ENCODE data around the gene CHRM4. TPM values are rescaled to one million over a fixed set of nuclear protein-coding genes. Genes with fewer than 3 reads are reported as not detected.

The CHRM4 gene
- total RNA-seq, 3 donors from 2014 or later (not counting 1 experiment from before 2014, with no cell fraction given) = 2.2 to 6.5 (median 3.7) TPM

GRCh38 chr11:46367244-46367915 lies 24.2 kb downstream of the CHRM4 start:
- intact Hi-C loops (cut with micrococcal nuclease) = loop anchor here (1.0 kb wide), 2 partner anchors 15 to 20 kb away; partner anchors contain the start of gene DGKZ
- TF ChIP-seq CTCF (IDR thresholded peaks at IDR 0.05) = peak; percentile 98
- peaks cover 57% of the 10 kb centered on the region for H3K4me1 ChIP-seq (ENCODE audit: control insufficient read depth, insufficient read depth, low read length)
- Mint-ChIP-seq H3K4me1 (peaks cover 33 to 61% of the 10 kb centered on the region in 2 donors), H3K27me3 (ENCODE audit: low read depth in 2 of 2) (no peaks in the 10 kb centered on the region), H3K9me3 (no peaks in the 10 kb centered on the region), H3K4me3 (peak overlapping the region; percentile 6), H3K36me3 (no peaks in the 10 kb centered on the region), H3K27ac (peak overlapping the region; percentile 23 to 57)
- H3K9me3 ChIP-seq (ENCODE audit: control insufficient read depth, insufficient read depth, low read length) = no peaks in the 10 kb centered on the region
- WGBS (ENCODE audit: insufficient coverage) = 36% methylated on average over 27 of the region's 32 CpGs
- H3K36me3 ChIP-seq (ENCODE audit: control insufficient read depth, insufficient read depth, low read length) = peaks cover 69% of the 10 kb centered on the region
- peak; percentile 80 to 87 (median 83) for ATAC-seq
- H3K27ac ChIP-seq (ENCODE audit: low read length) = no peak overlapping the region
- H3K27me3 ChIP-seq (ENCODE audit: control insufficient read depth, insufficient read depth, low read length) = no peaks in the 10 kb centered on the region
- DNase-seq = peak; percentile 76 to 88
- H3K4me3 ChIP-seq (ENCODE audit: low read length) = no peak overlapping the region

- H3K27me3 Mint-ChIP-seq (ENCODE audit: low read depth in 2 of 2) = no peaks in the 10 kb centered on the region
- DNase-seq (no peak), ATAC-seq (no peak)
- no peaks in the 10 kb centered on the region for H3K9me3 Mint-ChIP-seq
- no peak overlapping the region for H3K4me3 Mint-ChIP-seq
- no peak for TF ChIP-seq CTCF (IDR thresholded peaks at IDR 0.05)
- no peaks in the 10 kb centered on the region for H3K27me3 ChIP-seq (ENCODE audit: control insufficient read depth, insufficient read depth, low read length)
- no peak overlapping the region for H3K27ac ChIP-seq (ENCODE audit: low read length)
- H3K4me1 Mint-ChIP-seq = peaks cover 37 to 68% of the 10 kb centered on the region in 2 donors
- 91% methylated on average over 31 of the region's 31 CpGs for WGBS (ENCODE audit: insufficient coverage)
- peaks cover 63% of the 10 kb centered on the region for H3K4me1 ChIP-seq (ENCODE audit: control insufficient read depth, insufficient read depth, low read length)
- H3K27ac Mint-ChIP-seq = peak overlapping the region in 1 of 2 donors; percentile 57
- H3K4me3 ChIP-seq (ENCODE audit: low read length) = no peak overlapping the region
- H3K9me3 ChIP-seq (ENCODE audit: control insufficient read depth, insufficient read depth, low read length) = no peaks in the 10 kb centered on the region
- peaks cover 62% of the 10 kb centered on the region for H3K36me3 ChIP-seq (ENCODE audit: control insufficient read depth, insufficient read depth, low read length)
- no peaks in the 10 kb centered on the region for H3K36me3 Mint-ChIP-seq
- intact Hi-C loops (cut with micrococcal nuclease) = loop anchor here (1.0 kb wide), 2 partner anchors 14 to 19 kb away; partner anchors contain the start of gene DGKZ
Measured at GRCh38 chr11:46366661-46367161, 24.9 kb downstream of the CHRM4 start.

GRCh38 chr11:46366260-46366659 lies 25.3 kb downstream of the CHRM4 start:
- whole genome bisulfite sequencing (ENCODE audit: insufficient coverage) = 86% methylated on average over 22 of the region's 22 CpGs
- Mint-ChIP-seq H3K4me1 (peaks cover 38 to 72% of the 10 kb centered on the region in 2 donors), H3K27me3 (ENCODE audit: low read depth in 2 of 2) (no peaks in the 10 kb centered on the region), H3K36me3 (no peaks in the 10 kb centered on the region), H3K4me3 (no peak overlapping the region), H3K9me3 (no peaks in the 10 kb centered on the region), H3K27ac (peak overlapping the region in 1 of 2 donors; percentile 94)
- H3K27ac ChIP-seq (ENCODE audit: low read length) = no peak overlapping the region
- no peak for TF ChIP-seq CTCF (IDR thresholded peaks at IDR 0.05)
- no peak overlapping the region for H3K4me3 ChIP-seq (ENCODE audit: low read length)
- H3K36me3 ChIP-seq (ENCODE audit: control insufficient read depth, insufficient read depth, low read length) = peaks cover 57% of the 10 kb centered on the region
- H3K27me3 ChIP-seq (ENCODE audit: control insufficient read depth, insufficient read depth, low read length) = no peaks in the 10 kb centered on the region
- no peaks in the 10 kb centered on the region for H3K9me3 ChIP-seq (ENCODE audit: control insufficient read depth, insufficient read depth, low read length)
- ATAC-seq (no peak), DNase-seq (no peak)
- intact Hi-C loops (cut with micrococcal nuclease) = no loop called here
- H3K4me1 ChIP-seq (ENCODE audit: control insufficient read depth, insufficient read depth, low read length) = peaks cover 68% of the 10 kb centered on the region
